Calu3 (cell line): ENCODE results near the gene ROBO3. TPM values are rescaled to one million over a fixed set of nuclear protein-coding genes. Genes with fewer than 3 reads are reported as not detected.

Experiments
- BruUV-seq: library from RNA; stranded (reverse); fragments of 400-500 nt; replicated peaks from 2 replicates; lab custom pipeline; 2021; lab: Mats Ljungman, UMichigan
- CTCF ChIA-PET: fragments of 300-600 bp; sonication (Branson Sonifier 250); formaldehyde crosslinking; loops from one replicate; lab custom pipeline; 2022; ENCODE audit warnings: antibody characterized with exemption; lab: Charles Lee
- DNase-seq: peaks from one replicate; pipeline ENCODE4 v3.0.0; 2022
- H3K27ac Mint-ChIP-seq: one replicate; pipeline ENCODE4 v1.8.0; 2022; ENCODE audit warnings: mixed read lengths; ENCODE audit not compliant: unreplicated experiment
- H3K27me3 Mint-ChIP-seq: one replicate; pipeline ENCODE4 v1.8.0; 2022; ENCODE audit warnings: mixed read lengths; ENCODE audit not compliant: unreplicated experiment
- H3K36me3 Mint-ChIP-seq: one replicate; pipeline ENCODE4 v1.8.0; 2022; ENCODE audit warnings: mild to moderate bottlenecking, moderate library complexity, mixed read lengths; ENCODE audit not compliant: insufficient read depth, unreplicated experiment
- H3K4me1 Mint-ChIP-seq: one replicate; pipeline ENCODE4 v1.8.0; 2022; ENCODE audit warnings: mild to moderate bottlenecking, low read depth, mixed read lengths; ENCODE audit not compliant: unreplicated experiment
- H3K4me3 Mint-ChIP-seq: one replicate; pipeline ENCODE4 v1.8.0; 2022; ENCODE audit warnings: mild to moderate bottlenecking, low read depth, moderate library complexity, mixed read lengths; ENCODE audit not compliant: unreplicated experiment
- H3K9me3 Mint-ChIP-seq: one replicate; pipeline ENCODE4 v1.8.0; 2022; ENCODE audit warnings: low read depth, mixed read lengths; ENCODE audit not compliant: unreplicated experiment
- CTCF ChIP-seq: fragments of 200-600 bp; IDR thresholded peaks from one replicate; pipeline ENCODE4 v1.8.0; 2022; ENCODE audit warnings: antibody characterized with exemption; ENCODE audit not compliant: unreplicated experiment
- intact Hi-C: fragments of 100-400 bp; cut with micrococcal nuclease; formaldehyde crosslinking; loops from one replicate; pipeline ENCODE4 v1.10.0; 2022; ENCODE audit not compliant: unreplicated experiment
- total RNA-seq: library from RNA; stranded (reverse); gene quantifications from 2 replicates; pipeline ENCODE4 v1.2.3, GENCODE V29; 2022

Gene ROBO3
- total RNA-seq, 1 experiment from 2014 or later = 0.99 TPM

- intact Hi-C loops = no loop called here
- CTCF ChIA-PET = no interaction called here
- no peak for DNase-seq
Measured at GRCh38 chr11:124869856-124870387, 4.7 kb downstream of the ROBO3 start.

GRCh38 chr11:124870430-124870829, 5.2 kb downstream of the ROBO3 start:
- Mint-ChIP-seq H3K9me3 (no peaks in the 10 kb centered on the region), H3K27ac (no peak overlapping the region), H3K27me3 (peaks cover 100% of the 10 kb centered on the region), H3K36me3 (peaks cover 4% of the 10 kb centered on the region), H3K4me3 (no peak overlapping the region), H3K4me1 (peaks cover 14% of the 10 kb centered on the region)
- intact Hi-C loops = no loop called here
- DNase-seq = no peak
- BruUV-seq = no TSS peak
- TF ChIP-seq CTCF = no peak
- CTCF ChIA-PET = no interaction called here

More at GRCh38 chr11:124869856-124870387, 4.7 kb downstream of the ROBO3 start:
- Mint-ChIP-seq H3K4me1 (peaks cover 14% of the 10 kb centered on the region), H3K27ac (no peak overlapping the region), H3K4me3 (no peak overlapping the region), H3K36me3 (peaks cover 4% of the 10 kb centered on the region), H3K9me3 (no peaks in the 10 kb centered on the region), H3K27me3 (peaks cover 100% of the 10 kb centered on the region)
- TF ChIP-seq CTCF = no peak
- no TSS peak for BruUV-seq

DNA sequence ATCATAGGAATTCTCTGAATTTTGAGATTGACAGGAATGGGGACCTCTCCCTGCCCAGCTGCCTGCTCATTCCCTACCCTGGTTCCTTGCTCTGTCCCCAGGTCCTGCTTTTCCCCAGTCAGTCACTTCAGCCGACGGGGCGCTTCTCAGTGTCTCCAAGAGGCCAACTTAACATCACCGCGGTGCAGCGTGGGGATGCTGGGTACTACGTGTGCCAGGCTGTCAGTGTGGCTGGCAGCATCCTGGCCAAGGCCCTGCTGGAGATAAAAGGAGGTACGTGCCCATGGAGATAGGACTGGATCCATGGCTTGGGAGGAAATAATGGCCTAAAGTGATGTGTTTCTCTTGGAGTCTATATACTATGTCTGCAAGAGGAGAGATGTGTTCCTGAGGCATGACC, 7.0 kb downstream of the ROBO3 start:
- Mint-ChIP-seq H3K9me3 (no peaks in the 10 kb centered on the region), H3K27ac (no peak overlapping the region), H3K36me3 (peaks cover 12% of the 10 kb centered on the region), H3K4me1 (peaks cover 9% of the 10 kb centered on the region), H3K27me3 (peaks cover 88% of the 10 kb centered on the region), H3K4me3 (no peak overlapping the region)
- DNase-seq = no peak
- intact Hi-C loops = no loop called here
- CTCF ChIA-PET = no interaction called here
- BruUV-seq = no TSS peak
- no peak for TF ChIP-seq CTCF

DNA sequence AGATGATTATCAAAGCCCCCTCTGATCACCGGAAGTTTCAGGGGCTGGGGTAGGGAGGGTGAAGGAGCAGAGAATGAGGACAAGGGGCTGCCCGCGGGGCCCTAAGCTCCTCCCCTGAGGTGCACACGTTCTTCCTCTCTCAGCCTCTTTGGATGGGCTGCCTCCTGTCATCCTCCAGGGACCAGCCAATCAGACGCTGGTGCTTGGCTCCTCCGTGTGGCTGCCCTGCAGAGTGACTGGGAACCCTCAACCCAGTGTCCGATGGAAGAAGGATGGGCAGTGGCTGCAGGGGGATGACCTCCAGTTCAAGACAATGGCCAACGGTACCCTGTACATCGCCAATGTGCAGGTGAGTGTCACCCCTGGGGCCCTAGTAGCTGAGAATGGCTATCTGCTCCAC, 7.5 kb downstream of the ROBO3 start:
- intact Hi-C loops = no loop called here
- Mint-ChIP-seq H3K27ac (no peak overlapping the region), H3K27me3 (peaks cover 88% of the 10 kb centered on the region), H3K4me3 (no peak overlapping the region), H3K4me1 (peaks cover 5% of the 10 kb centered on the region), H3K36me3 (peaks cover 12% of the 10 kb centered on the region), H3K9me3 (no peaks in the 10 kb centered on the region)
- BruUV-seq = no TSS peak
- no peak for TF ChIP-seq CTCF
- CTCF ChIA-PET = no interaction called here
- DNase-seq = no peak
